Stimulated activated CD8-positive, alpha-beta memory T cell treated with anti-CD3 and anti-CD28 coated beads, Interleukin-12 subunit alpha, Interleukin-12 subunit beta, amount 100 ng/mL, for 24 hours (primary cell): ENCODE data around the gene AOPEP.
"Not testable (repeated sequence)": the region's sequence is repeated elsewhere in the genome, so short reads cannot be mapped to it uniquely, and the experiment has no call there.

Source experiments
- DNase-seq: peaks from one replicate; pipeline ENCODE4 v3.0.0-alpha.2; 2020; ENCODE audit errors: extremely low read depth

The AOPEP gene

DNA sequence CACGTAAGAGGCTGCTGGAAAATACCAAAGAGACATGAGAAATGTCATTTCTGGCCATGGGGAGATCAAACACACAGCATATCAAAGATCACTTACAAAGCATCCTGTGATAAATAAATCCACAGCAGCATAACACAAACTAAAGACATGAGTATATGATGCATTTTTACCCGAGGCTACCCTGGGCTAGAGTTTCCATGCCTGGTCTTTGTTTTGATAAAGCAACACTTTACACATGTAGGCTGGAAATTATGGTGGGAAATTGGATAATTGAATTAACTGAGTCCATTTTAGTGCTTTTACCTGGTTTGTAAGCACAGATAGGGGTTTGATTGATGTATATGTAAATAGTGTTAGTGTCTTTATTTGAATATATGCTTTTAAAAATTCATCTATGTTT, 288.4 kb downstream of the AOPEP start:
- no peak for DNase-seq

DNA sequence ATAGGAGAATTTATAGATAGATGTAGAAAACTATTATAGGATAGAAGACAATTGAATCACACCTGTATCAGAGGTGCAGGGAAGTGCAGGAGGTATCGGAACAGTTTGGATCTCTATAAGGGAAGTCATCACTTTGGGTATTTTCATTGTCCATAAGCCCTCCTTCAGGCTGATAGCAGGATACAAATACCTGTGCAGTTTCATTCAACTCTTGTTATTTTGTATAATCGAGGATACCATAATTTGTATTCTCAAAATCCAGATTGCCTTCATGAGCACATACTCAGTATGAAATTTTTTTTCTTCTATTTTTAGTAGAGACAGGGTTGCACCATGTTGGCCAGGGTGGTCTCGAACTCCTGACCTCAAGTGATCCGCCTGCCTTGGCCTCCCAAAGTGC, 289.1 kb downstream of the AOPEP start:
- DNase-seq, result no peak

DNA sequence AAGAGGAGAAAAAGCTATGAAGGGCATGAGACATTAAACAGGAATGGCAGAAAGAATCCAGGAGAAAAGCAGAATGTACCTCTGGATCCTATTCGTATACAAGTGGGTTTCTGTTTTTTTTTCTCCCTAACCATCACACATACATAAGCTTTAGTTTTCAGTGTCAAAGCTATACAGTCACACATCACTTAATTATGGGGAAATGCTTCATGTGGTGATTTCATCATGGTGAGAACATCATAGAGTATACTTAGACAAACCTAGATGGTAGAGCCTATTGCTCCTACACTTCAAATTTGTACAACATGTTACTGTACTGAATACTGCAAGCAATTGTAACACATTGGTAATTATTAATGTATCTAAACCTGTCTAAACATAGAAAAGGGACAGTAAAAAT, 290.6 kb downstream of the AOPEP start:
- no peak for DNase-seq

DNA sequence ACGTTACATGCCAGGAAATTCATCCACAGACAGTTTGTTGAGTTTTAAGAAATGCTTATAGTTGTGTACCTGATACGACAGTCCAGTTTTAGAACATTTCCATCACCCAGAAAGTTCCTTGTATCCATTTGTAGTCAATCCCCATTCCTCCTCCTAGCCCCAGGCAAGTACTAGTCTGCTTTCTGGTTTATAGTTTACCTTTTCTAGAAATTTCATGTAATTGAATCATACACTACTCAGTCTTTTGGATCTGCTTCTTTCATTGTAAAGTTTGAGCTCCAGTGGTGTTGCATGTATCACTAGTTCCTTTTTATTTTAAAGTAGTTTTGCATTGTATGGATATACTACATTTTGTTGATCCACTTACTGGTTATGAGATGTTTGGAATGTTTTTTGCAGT, 291.2 kb downstream of the AOPEP start:
- DNase-seq, result no peak

DNA sequence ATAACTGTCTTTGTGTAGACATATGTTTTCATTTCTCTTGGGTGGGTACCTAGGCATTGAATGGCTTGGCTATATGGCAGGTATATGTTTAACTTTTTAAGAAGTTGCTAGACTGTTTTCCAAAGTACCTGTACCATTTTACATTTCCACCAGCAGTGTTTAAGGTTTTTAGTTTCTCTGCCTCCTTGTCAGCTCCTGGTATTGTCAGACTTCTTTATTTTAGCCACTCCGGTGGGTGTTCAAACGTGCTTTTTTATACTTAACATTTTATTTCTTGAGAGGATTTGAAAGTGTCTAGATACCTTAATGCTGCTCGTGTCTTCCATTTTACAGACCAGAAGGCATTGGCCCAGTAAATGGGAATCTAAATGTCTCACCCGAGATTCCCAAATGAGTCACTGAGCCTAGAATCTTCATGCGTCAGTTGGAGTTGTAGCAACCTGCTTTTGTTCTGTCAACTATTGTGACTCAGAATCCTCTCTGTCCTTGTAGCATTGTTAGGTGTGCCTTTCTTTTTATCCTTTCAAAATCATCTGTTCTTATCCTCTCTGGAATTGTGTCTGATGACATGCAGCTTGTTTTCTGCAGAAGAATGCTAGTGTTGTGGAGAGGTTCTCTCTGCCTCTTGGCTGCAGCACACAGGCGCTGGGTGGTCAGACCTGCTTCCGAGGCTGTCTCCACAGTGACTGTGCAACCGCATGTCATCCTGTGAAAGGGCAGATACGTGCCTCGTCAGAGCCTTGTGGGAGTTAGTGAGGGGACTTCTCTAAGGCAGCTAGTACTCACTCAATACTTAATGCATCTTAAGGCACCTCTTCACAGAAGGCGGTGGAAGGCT, 291.8 kb downstream of the AOPEP start:
- DNase-seq, result no peak

DNA sequence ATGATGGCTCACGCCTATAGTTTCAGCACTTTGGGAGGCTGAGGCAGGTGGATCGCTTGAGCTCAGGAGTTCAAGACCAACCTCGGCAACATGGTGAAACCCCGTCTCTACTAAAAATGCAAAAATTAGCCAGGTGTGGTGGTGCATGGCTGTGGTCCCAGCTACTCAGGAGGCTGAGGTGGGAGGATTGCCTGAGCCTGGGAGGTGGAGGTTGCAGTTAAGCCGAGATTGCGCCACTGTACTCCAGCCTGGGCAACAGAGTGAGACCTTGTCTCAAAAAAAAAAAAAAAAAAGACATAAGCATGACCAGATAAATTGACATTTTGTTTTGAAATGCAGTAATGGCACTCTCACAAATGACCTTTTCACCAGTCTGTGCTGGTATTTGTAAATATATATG, 294.1 kb downstream of the AOPEP start:
- DNase-seq, result not testable (repeated sequence)

DNA sequence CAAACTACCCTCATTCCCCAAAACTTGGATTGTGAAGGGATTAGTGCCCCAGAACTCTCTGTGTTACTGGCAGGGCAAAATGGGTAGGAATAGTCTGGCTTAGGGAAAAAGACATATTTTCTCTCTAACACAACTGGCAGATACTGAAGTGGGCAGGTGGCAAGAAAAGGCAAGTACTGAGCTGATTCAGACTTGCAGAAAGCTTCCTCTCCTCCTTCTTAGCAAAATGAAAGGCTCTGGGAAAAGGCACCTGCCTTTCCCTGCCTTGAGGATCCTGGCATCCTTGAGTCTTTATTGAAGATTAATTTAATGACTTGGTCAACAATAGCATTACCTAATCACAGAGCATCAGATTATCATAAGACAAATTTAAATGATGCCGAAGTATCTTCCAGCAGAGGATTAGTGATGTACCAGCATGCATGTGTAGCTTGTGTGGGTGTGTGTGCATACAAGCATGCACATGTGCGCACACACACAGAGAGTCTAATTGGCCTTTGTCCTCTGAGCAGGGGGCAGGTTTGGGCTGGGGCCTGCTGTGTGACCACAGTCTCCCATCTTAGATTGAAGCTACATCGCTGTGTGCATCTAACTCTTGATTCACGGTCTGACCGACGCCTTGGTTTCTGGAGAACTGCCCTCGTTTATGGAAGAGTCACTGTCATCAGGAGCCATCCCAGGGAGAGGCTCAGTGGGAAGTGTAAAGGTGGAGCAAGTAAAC, 294.8 kb downstream of the AOPEP start:
- DNase-seq, result no peak

DNA sequence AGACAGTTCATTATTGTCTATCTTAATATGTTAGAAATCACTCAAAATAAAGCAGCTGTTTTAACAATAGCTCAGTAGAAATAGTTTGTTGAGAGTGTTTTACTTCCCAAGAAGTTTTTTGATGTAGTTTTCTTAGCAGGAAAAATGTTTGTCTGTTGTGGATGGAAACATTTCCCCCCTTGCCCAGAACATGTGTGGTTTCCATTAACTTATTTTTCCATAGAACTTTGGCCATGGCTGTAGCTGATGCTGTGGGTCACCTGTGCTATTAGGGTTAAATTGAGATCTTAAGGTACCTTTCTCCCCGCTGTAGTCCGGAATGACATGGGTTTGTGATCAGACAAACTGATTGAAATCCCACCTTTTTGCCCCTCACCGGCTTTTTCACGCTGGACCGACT, 296.2 kb downstream of the AOPEP start:
- DNase-seq, result no peak

DNA sequence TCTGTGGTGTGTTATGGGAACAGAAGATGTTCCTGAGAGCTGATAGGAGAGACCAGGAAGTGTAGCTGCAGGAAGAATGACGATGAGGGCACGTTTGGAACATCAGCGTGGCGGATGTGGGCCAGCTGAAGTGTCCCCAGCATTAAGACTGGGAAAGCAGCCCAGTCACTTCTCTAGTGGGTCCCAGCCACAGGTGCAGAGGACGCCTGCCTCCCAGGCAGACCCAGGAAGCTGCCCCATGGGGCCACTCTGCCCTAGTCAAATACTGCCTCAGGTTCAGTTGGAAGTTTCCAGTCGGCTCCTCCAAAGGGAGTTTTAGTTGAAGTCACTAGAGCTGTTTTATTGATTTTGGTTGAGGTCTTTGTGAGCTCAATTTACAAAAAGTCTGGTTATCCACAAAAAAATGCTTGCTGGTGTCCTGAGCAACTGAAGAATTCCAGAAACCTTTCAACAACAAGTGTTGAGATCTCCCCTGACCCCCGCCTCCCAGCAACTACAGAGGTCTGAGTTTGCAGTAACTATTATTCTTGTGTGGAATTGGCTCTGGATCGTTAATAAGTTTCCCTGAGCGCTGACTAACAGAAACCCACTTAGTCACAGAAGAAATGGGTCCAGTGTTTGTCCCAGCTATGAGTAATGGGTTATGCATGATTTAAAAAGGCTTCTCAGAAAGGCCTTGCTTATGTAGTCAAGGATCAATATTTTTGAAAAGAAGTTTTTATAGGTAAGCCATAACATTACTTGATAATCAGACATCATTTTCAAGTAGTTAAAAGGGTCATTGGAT, 296.9 kb downstream of the AOPEP start:
- DNase-seq, result no peak

DNA sequence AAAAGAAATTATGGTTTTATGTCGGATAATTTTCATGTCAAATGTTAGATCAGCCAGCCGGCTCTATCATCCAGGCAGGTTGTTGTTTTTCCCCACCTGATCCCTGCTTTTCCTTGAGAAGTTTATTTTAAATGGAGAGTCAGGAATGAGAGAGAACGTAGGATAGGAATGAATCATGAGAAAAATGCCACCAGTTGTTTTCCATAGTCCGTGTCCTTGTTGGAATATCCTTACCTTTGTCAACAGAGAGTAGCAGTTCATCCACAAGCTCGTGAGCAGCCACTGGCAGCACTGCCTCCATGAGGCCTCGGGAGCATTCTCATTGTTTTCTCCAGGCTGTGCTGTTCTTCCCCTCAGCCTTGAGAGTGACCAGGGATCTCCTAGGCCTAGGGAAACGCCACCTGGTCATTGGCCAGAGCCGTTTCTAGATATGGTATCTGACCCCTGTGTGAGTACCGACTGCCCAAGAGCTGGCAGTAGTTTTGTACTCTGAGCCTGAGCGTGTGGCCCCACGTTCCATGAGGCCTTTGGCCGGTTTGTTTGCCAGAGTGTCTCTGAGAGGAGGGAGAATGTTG, 297.7 kb downstream of the AOPEP start:
- no peak for DNase-seq

DNA sequence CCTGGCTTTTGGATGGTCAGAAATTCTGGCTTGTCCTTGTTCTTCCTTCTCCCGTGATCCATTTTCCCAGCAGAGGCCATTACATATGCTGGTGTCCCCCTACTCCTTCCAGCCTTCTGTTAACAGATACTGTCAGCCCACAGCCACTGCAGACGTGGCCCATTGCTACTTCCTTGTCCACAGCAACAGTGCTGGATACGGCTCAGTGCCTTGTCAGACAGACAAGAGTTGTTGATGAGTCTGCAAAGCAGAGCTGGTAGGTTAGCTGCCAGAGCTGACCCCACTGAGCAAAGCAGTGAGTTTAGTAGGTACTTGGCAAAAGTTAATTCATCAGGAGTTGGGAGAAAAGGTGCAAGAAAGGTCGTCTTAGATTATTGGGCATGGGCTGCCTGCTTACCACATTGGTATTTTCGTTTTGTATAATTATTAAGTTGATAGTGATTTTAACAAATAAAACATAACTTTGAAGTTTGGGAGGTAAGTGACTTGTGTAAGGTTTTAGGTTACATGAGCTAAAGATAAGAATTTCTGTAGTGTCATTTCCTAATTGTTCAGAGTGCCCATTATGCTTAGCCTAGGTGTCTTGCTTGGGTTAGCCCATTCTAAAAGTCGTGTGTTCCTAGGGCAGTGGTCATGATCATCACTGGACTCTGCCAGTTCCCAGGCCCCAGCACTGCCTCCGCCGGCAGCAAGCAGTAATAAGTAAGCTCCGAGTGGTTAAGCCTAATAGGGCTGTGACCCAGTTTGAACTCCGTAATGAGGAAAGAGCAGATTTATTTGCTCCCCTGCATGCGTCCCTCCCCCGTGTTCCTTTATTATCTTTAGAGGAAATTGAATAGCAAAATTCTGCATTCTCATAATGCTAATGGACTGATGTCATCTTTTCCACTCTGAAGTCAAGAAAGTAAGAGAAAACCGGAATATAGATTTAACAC, 299.0 kb downstream of the AOPEP start:
- DNase-seq, result no peak

DNA sequence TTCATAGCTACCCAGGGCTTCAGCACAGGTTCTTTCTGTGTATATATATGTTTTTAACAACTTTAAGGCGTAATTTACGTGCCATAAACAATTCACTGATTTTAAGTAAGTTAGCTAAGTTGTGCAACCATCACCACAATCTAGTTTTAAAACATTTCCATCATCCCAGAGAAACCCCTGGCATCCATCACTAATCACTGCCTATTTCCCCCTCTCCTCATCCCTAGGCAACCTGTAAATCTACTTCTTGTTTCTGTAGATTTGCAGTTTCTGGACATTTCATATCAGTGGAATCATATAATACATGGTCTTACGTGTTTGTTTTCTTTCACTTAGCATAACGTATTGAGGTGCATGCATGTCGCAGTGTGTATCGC, 299.6 kb downstream of the AOPEP start:
- no peak for DNase-seq

DNA sequence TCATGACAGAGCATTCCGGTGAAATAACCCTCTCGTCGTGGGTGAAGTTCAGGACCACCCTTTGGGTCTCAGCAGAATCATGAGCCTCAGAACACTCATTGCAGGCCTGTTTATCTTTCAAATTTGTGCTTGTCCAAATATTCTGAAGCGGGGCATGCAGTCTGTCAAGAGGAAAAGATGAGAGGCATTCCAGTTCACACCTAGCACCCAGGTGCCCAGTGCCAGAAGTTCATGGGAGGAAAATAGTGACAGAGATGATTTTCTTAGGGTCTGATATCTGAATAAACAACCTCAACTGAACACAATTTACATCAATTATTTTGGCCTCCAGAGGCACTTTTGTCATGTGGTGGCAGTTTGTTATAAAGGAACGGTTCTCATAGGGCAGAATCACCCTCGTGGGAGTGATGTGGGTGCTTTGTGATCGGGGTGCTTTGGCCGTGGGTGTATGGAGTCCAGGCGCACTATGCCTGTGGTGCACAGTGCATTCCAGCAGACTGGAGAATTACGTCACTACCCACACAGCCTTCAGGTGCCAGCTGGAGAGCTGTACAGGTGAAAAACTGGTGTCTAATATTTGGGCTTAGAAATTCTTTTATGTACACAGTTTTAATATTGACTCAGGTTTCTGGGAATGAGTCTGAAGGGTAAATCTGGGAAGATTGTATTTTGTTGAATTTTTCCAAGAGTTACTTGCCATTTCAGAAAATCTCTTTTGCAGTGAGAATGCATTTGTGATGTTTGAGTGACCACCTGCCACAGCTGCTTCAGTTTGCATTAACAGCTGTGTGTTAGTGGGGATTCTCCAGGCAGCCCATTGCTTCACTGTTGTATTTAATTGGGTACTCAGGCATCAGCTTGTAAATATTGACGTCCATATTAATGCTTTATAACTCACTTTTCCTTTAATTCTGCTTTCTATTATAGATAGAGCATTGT, 301.7 kb downstream of the AOPEP start:
- DNase-seq, result no peak

DNA sequence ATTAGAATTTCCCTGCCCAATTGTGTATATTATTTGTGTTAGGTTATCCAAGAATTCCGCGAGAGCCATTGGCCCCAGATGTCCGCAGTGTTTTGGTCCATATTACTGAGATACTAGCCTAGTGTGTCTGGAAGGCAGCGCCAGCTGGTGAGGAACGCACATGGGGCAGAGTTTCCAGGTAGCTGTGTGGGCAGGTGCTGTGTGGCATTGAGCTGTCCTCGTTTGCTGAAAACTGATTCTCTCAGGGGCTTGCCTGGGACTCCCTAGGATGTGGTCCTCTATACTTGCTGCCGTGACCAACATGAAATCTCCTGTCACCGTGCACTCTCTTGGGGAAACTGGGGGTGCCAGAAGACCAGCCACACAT, 302.3 kb downstream of the AOPEP start:
- no peak for DNase-seq

DNA sequence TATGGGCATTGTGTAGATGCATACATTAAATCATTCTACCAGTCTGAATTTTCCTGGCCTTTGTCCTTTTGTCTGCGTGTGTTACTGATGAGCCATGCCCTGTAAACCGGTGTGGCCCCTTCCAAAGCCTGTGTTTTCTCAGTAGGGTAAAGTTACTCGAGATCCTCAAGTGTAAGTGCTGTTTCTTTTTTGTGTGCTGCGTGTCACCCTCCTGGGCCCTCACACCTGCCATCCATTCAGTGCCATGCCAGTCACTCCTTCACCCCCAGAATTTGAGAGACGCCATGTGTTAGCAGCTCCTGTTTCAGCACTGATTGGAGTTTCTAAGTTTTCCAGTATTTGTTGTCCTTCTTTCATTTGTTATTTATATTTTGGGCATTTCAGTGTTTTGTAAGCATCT, 302.8 kb downstream of the AOPEP start:
- no peak for DNase-seq

DNA sequence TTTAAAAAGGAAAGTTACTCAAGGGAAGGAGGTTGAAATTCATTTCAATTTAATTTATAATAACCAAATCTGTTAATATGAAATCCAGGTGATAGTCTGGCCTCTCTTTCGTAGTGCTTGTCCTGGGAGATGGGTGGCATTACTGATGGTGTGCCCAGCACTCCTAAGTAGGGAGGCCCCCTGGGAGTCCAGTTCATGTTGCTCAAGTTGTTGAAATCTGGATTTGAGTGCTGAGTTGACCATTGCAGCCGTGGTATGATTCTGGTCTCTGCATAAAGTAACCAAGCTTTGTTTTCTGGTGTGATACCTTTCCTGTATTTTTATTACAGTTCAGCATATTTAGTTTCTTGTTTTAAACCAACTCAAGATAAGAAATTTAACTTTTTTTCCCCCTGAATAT, 303.2 kb downstream of the AOPEP start:
- DNase-seq, result no peak

DNA sequence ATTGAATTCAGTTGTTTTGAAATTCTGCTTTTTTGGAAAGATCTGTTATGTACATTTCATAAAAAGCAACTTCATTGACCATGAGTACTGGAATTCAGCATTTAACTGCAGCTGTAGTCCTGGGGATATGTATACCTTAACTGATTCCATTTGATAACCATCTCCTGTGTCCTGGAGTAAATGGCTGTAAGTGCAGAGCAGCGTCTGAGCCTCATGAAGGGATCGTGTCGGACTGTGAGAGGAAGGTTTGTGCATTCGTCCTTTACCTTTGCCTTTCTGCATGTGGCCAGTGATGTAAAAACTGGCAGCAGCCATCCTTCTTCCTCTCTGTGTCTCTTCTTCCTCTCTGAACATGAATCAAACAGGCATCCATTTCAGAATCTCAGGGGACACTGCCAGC, 303.8 kb downstream of the AOPEP start:
- no peak for DNase-seq

DNA sequence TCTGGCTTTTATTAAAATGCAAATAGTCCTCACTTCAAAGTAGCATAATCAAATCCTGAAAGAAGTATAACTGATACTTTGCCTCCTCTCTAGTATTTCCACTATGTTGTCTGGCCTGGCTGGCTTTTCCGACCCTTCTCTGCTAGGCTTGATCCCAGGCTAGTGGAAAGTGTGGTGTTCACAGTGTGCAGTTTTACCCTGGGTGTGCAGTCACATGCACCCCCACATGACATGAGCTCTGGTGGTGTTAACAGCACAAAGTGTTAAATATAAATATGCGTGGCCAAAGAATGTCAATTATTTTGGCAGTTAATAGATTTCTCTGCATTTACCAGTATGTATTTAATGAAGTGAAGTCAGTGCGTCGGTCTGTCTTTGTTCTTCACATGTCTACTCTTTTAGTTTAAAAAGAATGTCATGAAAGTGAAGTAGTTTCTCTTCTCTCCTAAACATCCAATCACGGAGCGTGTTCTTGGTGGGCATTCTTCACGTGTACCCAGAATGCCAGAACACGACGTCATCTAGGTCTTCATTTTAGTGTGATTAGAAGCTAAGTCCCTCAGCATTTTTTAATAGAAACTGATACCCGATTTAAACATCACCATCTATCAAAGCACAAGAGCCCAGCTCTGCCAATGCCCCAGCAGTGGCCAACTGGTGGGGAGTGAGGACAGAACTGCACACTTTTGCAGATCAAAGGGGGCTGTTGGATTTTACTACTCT, 304.6 kb downstream of the AOPEP start:
- DNase-seq, result no peak

DNA sequence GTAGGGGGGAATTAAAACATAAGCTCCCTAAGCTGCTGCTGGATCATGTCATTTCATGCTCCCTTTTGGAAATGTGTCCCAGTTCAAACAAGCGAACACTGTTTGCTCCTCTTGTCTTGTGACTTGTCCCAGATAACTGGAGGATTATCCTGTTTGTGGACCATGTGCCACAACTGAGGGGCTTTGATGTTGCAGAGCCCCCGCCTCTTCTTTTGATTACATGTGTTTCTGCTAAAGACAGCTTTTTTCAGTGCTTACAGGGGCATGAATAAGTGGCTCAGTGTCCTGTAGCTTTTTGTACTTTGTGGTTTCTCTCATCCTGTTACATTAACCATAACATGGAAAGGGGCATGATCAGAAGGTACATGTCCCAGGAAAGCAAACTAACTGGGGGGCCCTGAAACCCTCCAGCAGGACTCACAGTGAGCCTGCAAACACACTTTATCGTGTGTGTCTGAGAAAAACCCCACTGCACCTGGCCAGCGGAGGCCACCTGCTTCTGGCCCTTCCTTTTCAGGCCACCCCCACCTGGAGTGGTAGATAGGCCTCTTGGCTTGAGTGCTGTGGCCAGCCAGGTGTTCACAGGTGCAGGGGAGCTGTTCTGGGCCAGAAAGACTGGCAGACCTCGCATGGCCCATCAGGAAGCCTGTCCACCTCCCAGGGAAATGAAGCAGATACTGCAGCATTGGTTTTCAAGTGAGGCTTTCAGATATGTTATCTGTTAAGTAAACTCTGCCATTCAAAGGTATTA, 305.4 kb downstream of the AOPEP start:
- no peak for DNase-seq
